Thyroid gland (tissue), 4 donors: ENCODE data around the gene RAI14. TPM values are rescaled to one million over a fixed set of nuclear protein-coding genes. Genes with fewer than 3 reads are reported as not detected.

ENCODE experiments used
- DNase-seq, 2 donors: peaks; one replicate each; pipeline ENCODE4 v3.0.0-alpha.2; 2019
- H3K27ac ChIP-seq, 3 donors: fragments of 200-600 bp; sonication (generic); 1 replicate in 2 of 3; 2 replicates in 1 of 3; pipeline ENCODE4 v1.5.1; 2016 to 2019; ENCODE audit warnings: mild to moderate bottlenecking in 1 of 3, moderate library complexity in 1 of 3
- H3K27me3 ChIP-seq: fragments of 200-600 bp; sonication (generic); one replicate; pipeline ENCODE4 v1.5.1; 2019
- H3K36me3 ChIP-seq, 2 donors: fragments of 200-600 bp; sonication (generic); one replicate each; pipeline ENCODE4 v1.5.1; 2016 to 2019
- H3K4me1 ChIP-seq, 2 donors: fragments of 200-600 bp; sonication (generic); one replicate each; pipeline ENCODE4 v1.5.1; 2017 to 2019
- H3K4me3 ChIP-seq, 3 donors: fragments of 200-600 bp; sonication (generic); replicated peaks in 1 of 3; 1 replicate in 2 of 3; 2 replicates in 1 of 3; pipeline ENCODE4 v1.5.1; 2016; ENCODE audit warnings: mild to moderate bottlenecking in 1 of 3
- H3K9me3 ChIP-seq: fragments of 200-600 bp; sonication (generic); one replicate; pipeline ENCODE4 v1.5.1; 2017
- POLR2A ChIP-seq, 2 donors: fragments of 450-650 bp; IDR thresholded peaks; one replicate each; pipeline ENCODE4 v1.6.1; 2017; ENCODE audit warnings: antibody characterized with exemption in 2 of 2, mild to moderate bottlenecking in 2 of 2, moderate library complexity in 1 of 2
- WGBS, 2 donors: methylation state at CpG; one replicate each; pipeline ENCODE4 v1.1.5; 2017; 5-methylcytosine and 5-hydroxymethylcytosine counted together
- intact Hi-C: fragments of 100-400 bp; cut with DNase I; formaldehyde crosslinking; loops from one replicate; pipeline ENCODE4 v1.15.1; 2023
- total RNA-seq, 4 donors: library from RNA; depleted of rRNA; stranded (reverse); fragments of >200 nt; gene quantifications; one replicate each; pipeline ENCODE4 v1.2.3, GENCODE V29; 2016
- TF ChIP-seq, protein P1 (sequence below), 6 experiments: fragments of 200-600 bp in 3 of 6; fragments of 450-650 bp in 3 of 6; sonication (generic) in 3 of 6; IDR thresholded peaks; one replicate each; pipeline ENCODE4 v1.5.1; 2016 to 2019; ENCODE audit warnings: antibody characterized with exemption in 6 of 6, mild to moderate bottlenecking in 2 of 6, inconsistent platforms in 1 of 6, moderate library complexity in 1 of 6

Gene RAI14
- total RNA-seq, 4 donors from 2014 or later = 16.9 to 23.5 (median 20.8) TPM

DNA sequence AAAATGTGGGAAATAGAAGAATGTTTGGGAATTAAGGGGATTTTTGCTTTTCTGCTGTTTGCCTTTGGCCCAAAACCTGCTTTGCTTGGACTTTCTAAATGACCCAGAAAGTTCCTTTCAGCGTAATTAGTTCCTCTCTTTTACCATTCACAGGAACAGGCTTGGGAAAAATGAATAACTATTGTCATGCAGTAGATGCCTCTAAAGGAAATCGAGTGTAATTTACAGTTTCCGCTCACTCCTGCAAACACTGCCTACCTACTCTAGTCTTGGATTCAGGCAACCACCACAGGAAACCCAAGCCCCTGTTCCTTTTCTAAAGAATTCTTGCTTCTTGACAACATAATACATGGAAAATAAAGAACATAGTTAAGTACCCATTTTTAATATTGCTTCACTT, 207.8 kb downstream of the RAI14 start:
- Histone ChIP-seq H3K27ac (no peak overlapping the region), H3K27me3 (no peaks in the 10 kb centered on the region), H3K9me3 (no peaks in the 10 kb centered on the region), H3K4me1 (no peaks in the 10 kb centered on the region), H3K36me3 (no peaks in the 10 kb centered on the region), H3K4me3 (no peak overlapping the region)
- intact Hi-C loops = no loop called here
- 66% methylated on average over 3 of the region's 3 CpGs for WGBS, 2 donors
- no peak for TF ChIP-seq POLR2A (IDR thresholded peaks at IDR 0.05)
- TF ChIP-seq, protein P1, sequence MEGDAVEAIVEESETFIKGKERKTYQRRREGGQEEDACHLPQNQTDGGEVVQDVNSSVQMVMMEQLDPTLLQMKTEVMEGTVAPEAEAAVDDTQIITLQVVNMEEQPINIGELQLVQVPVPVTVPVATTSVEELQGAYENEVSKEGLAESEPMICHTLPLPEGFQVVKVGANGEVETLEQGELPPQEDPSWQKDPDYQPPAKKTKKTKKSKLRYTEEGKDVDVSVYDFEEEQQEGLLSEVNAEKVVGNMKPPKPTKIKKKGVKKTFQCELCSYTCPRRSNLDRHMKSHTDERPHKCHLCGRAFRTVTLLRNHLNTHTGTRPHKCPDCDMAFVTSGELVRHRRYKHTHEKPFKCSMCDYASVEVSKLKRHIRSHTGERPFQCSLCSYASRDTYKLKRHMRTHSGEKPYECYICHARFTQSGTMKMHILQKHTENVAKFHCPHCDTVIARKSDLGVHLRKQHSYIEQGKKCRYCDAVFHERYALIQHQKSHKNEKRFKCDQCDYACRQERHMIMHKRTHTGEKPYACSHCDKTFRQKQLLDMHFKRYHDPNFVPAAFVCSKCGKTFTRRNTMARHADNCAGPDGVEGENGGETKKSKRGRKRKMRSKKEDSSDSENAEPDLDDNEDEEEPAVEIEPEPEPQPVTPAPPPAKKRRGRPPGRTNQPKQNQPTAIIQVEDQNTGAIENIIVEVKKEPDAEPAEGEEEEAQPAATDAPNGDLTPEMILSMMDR (IDR thresholded peaks at IDR 0.05) = no peak
- DNase-seq = no peak

- Histone ChIP-seq H3K4me1 (no peaks in the 10 kb centered on the region), H3K27ac (no peak overlapping the region), H3K9me3 (no peaks in the 10 kb centered on the region), H3K27me3 (no peaks in the 10 kb centered on the region), H3K4me3 (no peak overlapping the region), H3K36me3 (no peaks in the 10 kb centered on the region)
- no peak for DNase-seq
- TF ChIP-seq, protein P1 (IDR thresholded peaks at IDR 0.05) = no peak
- no peak for TF ChIP-seq POLR2A (IDR thresholded peaks at IDR 0.05)
- intact Hi-C loops = no loop called here
- WGBS, 2 donors = 89 to 97% methylated on average over 2 of the region's 2 CpGs
Measured at GRCh38 chr5:34865091-34865490, 209.0 kb downstream of the RAI14 start.

GRCh38 chr5:34866989-34867471, 210.9 kb downstream of the RAI14 start:
- Histone ChIP-seq H3K27ac (no peak overlapping the region), H3K9me3 (no peaks in the 10 kb centered on the region), H3K4me3 (no peak overlapping the region), H3K36me3 (no peaks in the 10 kb centered on the region), H3K27me3 (no peaks in the 10 kb centered on the region), H3K4me1 (no peaks in the 10 kb centered on the region)
- no peak for TF ChIP-seq POLR2A (IDR thresholded peaks at IDR 0.05)
- TF ChIP-seq, protein P1 (IDR thresholded peaks at IDR 0.05) = no peak
- DNase-seq = no peak
- intact Hi-C loops = no loop called here
- WGBS, 2 donors = 83 to 87% methylated on average over 3 of the region's 3 CpGs

DNA sequence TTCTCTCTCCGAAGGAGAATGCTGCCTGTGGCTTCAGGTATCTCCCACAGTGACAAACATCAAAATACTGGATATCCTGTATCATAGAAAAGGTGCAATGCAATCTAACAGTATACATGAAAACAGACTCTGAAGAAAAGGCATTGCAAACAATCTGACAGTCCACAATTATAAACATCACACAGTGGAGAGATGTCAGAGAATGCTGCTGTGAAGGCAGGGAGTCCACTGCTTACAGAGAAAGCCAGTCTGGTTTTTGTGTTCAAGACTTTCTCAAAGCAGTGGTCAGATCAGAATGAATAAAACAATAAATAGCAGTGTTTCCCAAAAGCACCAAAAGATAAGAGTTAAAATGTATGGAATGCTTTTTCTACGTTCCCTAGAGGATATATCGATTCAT, 211.5 kb downstream of the RAI14 start:
- no peaks in the 10 kb centered on the region for H3K9me3 ChIP-seq
- intact Hi-C loops = no loop called here
- H3K27ac ChIP-seq = no peak overlapping the region
- H3K27me3 ChIP-seq = no peaks in the 10 kb centered on the region
- 88 to 95% methylated on average over 3 of the region's 3 CpGs for WGBS, 2 donors
- H3K4me1 ChIP-seq = no peaks in the 10 kb centered on the region
- no peaks in the 10 kb centered on the region for H3K36me3 ChIP-seq
- DNase-seq = no peak
- no peak overlapping the region for H3K4me3 ChIP-seq
- TF ChIP-seq POLR2A (IDR thresholded peaks at IDR 0.05) = no peak
- TF ChIP-seq, protein P1 (IDR thresholded peaks at IDR 0.05) = no peak

DNA sequence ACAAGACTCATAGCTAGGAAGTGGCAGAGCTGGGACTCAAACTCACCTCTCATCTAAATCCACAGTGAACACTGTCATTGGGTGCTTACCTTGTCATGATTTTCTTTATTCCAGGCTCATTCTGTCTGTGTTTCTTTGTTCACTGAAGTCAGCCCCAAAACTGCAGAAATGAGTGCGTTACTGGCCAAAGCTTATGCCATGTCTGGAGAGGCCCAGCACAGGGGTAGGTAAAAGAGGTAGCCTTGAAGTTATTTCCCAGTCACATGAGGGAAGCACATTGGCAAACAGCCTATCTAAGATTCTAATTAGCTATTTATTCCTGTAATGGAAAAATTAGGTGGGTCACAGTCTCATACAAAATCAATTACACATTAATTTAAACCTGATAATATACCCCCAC, 212.7 kb downstream of the RAI14 start:
- Histone ChIP-seq H3K4me3 (no peak overlapping the region), H3K9me3 (no peaks in the 10 kb centered on the region), H3K4me1 (no peaks in the 10 kb centered on the region), H3K27me3 (no peaks in the 10 kb centered on the region), H3K36me3 (no peaks in the 10 kb centered on the region), H3K27ac (no peak overlapping the region)
- DNase-seq = no peak
- TF ChIP-seq, protein P1 (IDR thresholded peaks at IDR 0.05) = no peak
- no peak for TF ChIP-seq POLR2A (IDR thresholded peaks at IDR 0.05)
- intact Hi-C loops = no loop called here
- 100% methylated on average over 1 of the region's 1 CpG for WGBS, 2 donors
